HG03103 (cell line): Measurements from ENCODE around the gene YWHAH.
"Not testable (repeated sequence)": the region's sequence is repeated elsewhere in the genome, so short reads cannot be mapped to it uniquely, and the experiment has no call there.

ENCODE experiments used
- ATAC-seq: cut with Tn5 transposase; IDR thresholded peaks from one replicate; pipeline ENCODE4 v1.9.1; 2021; ENCODE audit warnings: low read depth; ENCODE audit not compliant: unreplicated experiment

The YWHAH gene

GRCh38 chr22:31977141-31977841 lies 33.0 kb downstream of the YWHAH start:
- no peak for ATAC-seq

DNA sequence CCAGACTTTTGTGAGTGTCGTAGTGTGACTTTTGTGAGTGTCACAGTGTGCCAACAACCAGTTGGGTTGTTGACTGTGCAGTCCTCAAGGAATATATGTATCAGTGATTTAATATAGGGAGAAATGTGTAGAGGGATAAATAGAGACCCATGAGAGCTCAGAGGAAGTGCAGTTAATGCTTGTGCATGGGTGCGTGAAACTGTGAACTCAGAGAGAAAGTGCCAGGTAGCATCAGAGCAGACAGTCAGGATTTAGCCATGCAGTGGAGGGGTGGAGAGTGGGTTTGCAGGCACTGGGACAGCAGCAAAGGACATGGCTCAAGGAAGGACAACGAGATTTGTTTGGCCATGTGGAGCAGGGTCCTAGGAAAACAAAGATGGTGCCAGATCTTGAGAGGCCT lies 33.6 kb downstream of the YWHAH start:
- ATAC-seq: no peak

- ATAC-seq: no peak
These were observed 36.3 kb downstream of the YWHAH start for GRCh38 chr22:31980628-31981027.

GRCh38 chr22:31981976-31982375 lies 37.6 kb downstream of the YWHAH start:
- not testable (repeated sequence) for ATAC-seq

DNA sequence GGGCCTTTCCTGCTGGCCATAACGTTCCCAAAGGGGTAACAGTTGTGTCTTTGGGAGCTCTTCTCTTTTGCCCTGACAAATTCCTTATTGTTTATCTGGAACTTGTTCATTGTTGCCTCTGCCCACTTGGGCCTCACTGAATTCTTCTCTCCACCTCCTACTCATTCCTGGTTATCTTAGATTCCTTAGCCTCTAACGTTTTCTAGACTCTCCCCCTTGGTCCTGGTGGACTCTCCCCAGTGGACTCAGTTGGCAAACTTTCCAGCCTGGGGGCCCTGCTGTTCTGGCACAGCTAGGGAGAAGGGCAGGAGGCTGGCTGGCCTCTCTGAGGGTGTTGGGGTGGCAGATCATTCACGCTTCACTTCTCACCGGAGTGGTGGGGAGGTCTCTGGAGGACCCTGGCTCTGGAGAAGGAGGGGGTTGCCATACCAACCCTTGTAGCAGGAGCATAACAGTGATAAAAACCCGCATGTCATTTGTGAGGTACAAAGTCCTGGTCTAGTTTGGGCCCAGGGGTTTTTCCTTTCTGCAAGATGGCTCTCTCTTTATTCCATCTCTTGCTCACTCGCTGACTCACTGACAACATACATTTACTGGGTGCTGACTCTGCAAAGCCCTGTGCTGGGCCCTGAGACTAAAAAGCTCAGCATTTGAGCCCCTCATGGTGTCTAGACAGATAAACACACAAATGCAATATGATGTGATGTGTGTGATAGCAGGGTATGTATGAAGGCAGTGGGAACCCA lies 39.7 kb downstream of the YWHAH start:
- ATAC-seq: no peak

DNA sequence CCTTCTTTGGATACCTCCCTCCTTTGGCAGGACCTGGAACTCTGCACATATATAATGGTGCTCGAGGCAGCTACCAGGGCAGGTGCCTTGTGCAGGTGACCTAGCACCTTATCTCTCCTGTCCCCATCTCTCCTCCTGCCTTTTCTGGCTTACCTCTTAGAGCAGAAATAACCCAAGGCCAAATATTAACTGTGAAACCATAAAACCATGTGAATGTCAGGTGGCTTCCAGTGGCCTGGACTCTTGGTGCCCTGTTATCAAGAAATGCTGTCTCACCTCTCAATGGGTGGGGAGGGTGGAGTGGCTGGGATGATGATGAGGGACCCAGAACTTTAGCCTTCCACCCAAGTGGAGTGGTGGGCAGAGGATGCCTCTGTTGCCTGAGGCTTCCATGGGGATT lies 42.9 kb downstream of the YWHAH start:
- ATAC-seq: no peak

DNA sequence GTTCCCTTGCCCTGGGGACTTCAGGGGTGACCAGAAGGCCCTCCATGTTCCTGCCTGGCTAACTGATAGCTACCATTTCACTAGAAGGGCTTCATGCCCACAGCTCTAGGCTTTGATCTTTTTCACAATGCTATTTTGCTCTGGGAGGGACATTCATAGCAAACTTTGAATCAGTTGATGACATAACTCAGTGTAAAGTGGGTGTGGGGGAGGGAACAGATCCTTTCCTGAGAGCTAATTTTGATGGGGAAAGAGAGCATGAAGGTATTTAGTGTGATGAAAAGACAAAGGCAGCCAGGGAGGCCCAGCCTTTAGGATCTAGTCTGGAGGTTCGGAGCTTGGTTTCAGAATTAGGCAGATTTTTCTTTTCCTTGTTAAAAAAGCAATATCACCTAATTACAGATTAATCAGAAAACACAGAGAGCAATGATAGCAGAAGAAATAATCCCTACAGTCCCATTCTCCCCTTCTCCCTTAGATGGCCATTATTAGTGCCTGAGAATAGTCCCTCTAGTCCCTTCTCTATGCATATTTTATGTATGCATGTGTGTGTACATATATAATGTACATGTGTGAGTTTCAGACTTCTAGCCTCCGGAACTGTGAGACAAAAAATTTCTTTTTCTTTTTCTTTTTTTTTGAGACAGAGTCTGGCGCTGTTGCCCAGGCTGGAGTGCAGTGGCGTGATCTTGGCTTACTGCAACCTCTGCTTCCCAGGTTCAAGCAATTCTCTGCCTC lies 46.9 kb downstream of the YWHAH start:
- ATAC-seq: no peak

DNA sequence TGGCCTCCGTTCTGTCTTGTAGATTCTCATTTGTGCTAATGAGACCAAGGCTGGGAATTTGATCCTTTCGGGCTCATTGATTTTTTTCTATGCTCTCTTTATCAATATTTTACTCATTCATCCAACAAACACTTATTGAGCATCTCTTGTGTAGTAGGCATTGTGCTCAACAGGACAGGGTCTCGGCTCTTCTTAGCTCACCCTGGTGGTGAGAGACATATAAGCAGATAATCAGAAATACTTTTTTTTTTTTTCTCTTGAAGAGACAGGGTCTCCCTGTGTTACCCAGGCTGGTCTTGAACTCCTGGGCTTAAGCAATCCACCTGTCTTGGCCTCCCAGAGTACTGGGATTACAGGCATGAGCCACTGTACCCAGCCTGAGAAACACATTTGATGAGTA lies 50.7 kb downstream of the YWHAH start:
- ATAC-seq: no peak

DNA sequence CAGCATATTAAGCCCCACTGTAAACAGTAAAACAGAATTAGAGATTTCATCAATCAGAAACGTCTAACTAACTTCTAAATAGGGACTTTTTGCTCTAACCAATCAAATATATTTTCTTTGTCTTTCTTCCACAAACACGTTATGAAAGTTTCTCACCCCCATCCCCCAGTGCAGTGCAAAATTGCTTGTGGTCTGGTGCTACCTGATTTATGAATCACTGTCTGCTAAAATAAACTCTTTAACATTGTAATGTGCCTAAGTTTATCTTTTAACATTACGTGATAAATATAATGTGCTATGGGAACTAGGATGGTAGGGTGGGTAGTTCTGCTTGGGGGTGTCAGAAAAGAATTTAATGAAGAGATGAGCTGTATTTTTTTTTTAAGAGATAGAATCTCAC lies 51.5 kb downstream of the YWHAH start:
- ATAC-seq: no peak

GRCh38 chr22:31998784-31999385 lies 54.5 kb downstream of the YWHAH start:
- no peak for ATAC-seq

DNA sequence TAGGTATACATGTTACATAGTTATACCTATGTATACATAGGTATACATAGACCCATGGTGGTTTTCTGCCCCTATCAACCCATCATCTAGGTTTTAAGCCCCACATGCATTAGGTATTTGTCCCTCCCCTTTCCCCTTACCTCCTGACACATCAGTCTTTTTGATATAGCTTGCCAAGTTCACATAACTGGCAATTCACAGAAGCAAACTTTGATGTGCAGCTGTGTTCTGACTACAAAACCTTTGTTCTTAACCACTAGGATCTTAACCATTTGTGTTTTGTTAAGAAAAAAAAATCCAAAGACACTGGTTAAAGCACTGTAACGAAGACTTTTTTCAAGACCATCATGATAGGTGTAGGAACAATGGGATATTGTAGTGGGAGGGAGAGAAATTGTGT lies 55.8 kb downstream of the YWHAH start:
- no peak for ATAC-seq

GRCh38 chr22:32005453-32005852 lies 61.1 kb downstream of the YWHAH start:
- no peak for ATAC-seq
